ENCODE measurements around the gene SPANXA2. TPM values are rescaled to one million over a fixed set of nuclear protein-coding genes. Genes with fewer than 3 reads are reported as not detected.

SPANXA2 gene
- total RNA-seq, 1 experiment from 2014 or later, result not detected

Other genes with a start within 250 kb of the SPANXA2 start
- gene SPANXA1, start 5.0 kb upstream of the SPANXA2 start, total RNA-seq (2021; ENCODE audit: unreplicated experiment), result not detected
- not detected for gene SPANXD, start 109.0 kb downstream of the SPANXA2 start, total RNA-seq (2021; ENCODE audit: unreplicated experiment)
- gene MAGEC3, start 248.6 kb downstream of the SPANXA2 start, total RNA-seq (2021; ENCODE audit: unreplicated experiment), result not detected